Stimulated activated memory B cell treated with anti-CD40 and anti-IgM and Interleukin-4, amounts not matched to agents 10 μg/mL and 1 μg/mL and 100 μg/mL, for 72 hours (primary cell): ENCODE measurements around the gene HNF1A.
A peak's percentile ranks its signal among the peaks of the same experiment; 100 is the strongest.

Experiments
- ATAC-seq: fragments of 150-1000 bp; cut with Tn5 transposase; 2 replicates; pipeline ENCODE4 v1.10.0; 2021
- H3K27ac Mint-ChIP-seq: one replicate; pipeline ENCODE4 v1.8.0; 2022; ENCODE audit warnings: mild to moderate bottlenecking, mixed read lengths
- H3K27me3 Mint-ChIP-seq: one replicate; pipeline ENCODE4 v1.8.0; 2022; ENCODE audit warnings: mixed read lengths
- H3K36me3 Mint-ChIP-seq: one replicate; pipeline ENCODE4 v1.8.0; 2022; ENCODE audit warnings: mixed read lengths
- H3K4me1 Mint-ChIP-seq: one replicate; pipeline ENCODE4 v1.8.0; 2022; ENCODE audit warnings: mixed read lengths
- H3K4me3 Mint-ChIP-seq: one replicate; pipeline ENCODE4 v1.8.0; 2022; ENCODE audit warnings: mild to moderate bottlenecking, moderate library complexity, mixed read lengths
- H3K9me3 Mint-ChIP-seq: one replicate; pipeline ENCODE4 v1.8.0; 2022; ENCODE audit warnings: mixed read lengths

The HNF1A gene

DNA sequence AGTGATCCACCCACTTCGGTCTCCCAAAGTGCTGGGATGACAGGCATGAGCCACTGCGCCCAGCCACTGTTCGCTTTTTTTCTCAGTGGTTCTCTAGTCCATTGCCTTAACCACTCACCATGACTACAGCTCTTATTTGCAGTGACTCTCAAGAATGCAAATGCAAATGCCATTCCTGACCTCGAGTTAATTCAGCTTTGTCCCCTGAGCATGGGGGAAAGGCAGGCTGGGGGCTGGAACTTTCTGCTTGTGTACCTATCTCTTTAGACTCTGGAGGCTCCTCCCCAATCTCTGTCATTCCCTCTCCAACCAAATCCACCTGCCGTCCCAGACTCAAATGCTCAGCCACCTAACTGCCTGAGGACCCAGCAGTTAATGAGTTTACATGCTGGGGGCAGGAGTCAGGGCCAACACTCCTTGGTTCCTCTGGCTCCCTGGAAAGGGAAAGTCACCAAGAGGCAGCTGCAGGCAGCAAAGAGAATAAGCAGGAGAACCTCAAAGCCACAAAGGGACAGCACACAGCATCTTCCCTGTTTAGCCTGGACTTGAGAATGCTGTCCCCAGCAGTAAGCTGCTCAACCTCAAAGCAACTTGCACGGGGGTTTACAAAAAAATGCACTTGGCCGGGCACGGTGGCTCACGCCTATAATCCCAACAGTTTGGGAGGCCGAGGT is 5.3 kb upstream of the HNF1A start:
- no peak for ATAC-seq
- H3K27ac Mint-ChIP-seq: no peak overlapping the region
- H3K4me3 Mint-ChIP-seq: no peak overlapping the region
- no peaks in the 10 kb centered on the region for H3K36me3 Mint-ChIP-seq
- no peaks in the 10 kb centered on the region for H3K27me3 Mint-ChIP-seq
- H3K9me3 Mint-ChIP-seq: no peaks in the 10 kb centered on the region
- peaks cover 9% of the 10 kb centered on the region for H3K4me1 Mint-ChIP-seq

DNA sequence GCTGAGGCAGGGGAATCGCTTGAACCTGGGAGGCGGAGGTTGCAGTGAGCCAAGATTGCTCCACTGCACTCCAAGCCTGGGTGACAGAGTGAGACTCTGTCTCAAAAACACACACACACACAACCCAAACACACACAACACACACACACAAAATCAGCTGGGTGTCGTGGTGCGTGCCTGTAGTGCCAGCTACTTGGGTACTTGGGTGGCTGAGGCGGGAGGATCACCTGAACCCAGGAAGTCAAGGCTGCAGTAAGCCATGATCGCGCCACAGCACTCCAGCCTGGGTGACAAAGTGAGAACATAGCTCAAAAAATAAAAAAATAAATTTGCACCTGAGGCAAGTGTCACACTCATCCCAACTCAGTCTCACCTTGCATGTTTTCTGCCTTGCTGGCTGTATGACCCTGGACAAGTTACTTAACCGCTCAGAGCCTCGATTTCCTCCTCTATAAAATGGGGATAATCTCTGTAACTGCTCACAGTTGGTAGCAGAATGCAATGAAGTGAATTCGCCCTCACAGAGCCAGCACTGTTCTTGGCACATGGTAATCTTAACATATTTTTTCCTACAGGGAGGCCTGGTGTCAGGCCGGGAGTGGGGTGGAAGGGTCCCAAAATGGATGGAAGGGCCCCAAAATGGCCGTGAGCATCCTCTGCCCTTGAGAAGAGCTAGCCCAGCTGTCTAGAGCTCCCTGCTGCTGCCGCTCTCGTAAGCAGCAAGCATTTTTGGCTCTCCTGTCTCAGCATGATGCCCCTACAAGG is 630 bp upstream of the HNF1A start:
- H3K36me3 Mint-ChIP-seq: no peaks in the 10 kb centered on the region
- H3K27ac Mint-ChIP-seq: no peak overlapping the region
- H3K4me3 Mint-ChIP-seq: no peak overlapping the region
- H3K4me1 Mint-ChIP-seq: no peaks in the 10 kb centered on the region
- H3K27me3 Mint-ChIP-seq: peaks cover 12% of the 10 kb centered on the region
- no peak for ATAC-seq
- no peaks in the 10 kb centered on the region for H3K9me3 Mint-ChIP-seq

DNA sequence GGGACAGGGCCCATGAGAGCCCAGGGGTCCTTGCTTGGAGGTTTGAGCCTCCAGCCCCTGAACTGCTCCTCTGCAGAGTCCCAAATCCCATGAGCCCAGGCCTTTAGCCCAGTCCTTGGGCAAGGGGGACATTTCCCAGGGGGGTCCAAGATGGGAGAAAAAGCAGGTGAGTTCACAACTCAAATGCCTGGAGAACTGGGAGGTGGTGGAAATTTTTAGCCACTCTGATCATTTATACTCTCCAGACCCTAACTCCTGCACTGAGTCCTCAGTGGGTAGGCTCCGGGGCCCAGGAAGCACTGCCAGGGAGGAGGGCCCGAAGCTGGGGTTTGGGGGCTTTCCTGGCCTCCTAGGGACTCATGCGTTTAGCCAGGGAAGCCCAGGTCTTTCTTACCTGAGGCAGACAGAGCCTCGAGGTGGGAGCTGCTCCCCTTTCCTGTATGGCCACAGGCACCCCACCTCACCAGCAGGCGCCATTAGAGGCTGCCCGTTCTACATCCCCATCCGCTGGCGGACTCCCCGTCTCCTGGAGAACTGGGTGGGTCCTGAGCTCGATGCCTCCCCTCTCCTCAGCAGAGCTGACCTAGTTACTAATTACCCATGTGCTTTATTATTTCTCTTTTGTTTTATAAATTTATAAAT is 998 bp downstream of the HNF1A start:
- ATAC-seq: no peak
- H3K9me3 Mint-ChIP-seq: no peaks in the 10 kb centered on the region
- no peaks in the 10 kb centered on the region for H3K4me1 Mint-ChIP-seq
- H3K27ac Mint-ChIP-seq: no peak overlapping the region
- H3K27me3 Mint-ChIP-seq: peaks cover 12% of the 10 kb centered on the region
- no peaks in the 10 kb centered on the region for H3K36me3 Mint-ChIP-seq
- H3K4me3 Mint-ChIP-seq: no peak overlapping the region

DNA sequence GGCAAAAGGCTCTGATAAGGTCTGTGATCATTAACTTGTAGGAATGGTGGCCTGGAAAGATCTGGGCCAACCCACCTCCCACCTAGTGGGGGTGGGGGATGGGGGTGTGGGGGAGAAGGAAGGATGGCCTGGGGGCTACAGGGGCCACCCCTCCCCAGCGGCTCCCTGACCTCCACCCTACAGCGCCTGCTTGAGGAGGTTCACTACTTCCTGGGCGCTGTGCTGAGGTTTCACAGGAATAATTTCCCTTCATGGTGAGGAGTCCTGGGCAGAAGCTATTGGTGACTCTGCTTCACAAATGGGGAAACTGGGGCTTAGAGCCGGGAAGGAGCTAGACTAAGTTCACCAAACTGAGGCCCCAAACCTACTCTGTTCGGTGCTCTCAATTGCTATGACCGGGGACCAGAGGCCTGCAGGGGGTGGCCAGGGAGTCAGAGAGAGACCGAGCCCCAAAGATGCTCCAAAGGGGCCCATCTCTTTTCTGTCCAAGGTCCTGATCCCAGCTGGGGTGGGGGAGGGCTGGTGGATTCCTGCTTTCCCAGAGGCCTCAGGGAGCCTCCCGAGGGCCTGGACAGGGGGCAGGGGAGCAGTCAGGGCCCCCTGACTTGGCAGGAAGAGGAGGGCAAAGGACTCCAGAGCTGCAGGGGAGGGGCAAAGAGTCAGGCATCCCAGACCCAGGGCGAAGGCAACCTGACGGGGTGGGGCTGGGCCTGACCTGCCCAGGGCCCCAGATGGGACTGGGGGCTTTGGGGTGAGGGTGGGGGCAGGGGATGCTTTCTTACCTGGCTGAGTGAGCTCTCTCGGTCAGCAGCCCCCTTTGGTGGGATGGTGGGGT is 1.7 kb downstream of the HNF1A start:
- Mint-ChIP-seq H3K4me1 (no peaks in the 10 kb centered on the region), H3K27ac (no peak overlapping the region), H3K36me3 (no peaks in the 10 kb centered on the region), H3K27me3 (peaks cover 12% of the 10 kb centered on the region), H3K9me3 (no peaks in the 10 kb centered on the region), H3K4me3 (no peak overlapping the region)
- ATAC-seq: peak; percentile 35

DNA sequence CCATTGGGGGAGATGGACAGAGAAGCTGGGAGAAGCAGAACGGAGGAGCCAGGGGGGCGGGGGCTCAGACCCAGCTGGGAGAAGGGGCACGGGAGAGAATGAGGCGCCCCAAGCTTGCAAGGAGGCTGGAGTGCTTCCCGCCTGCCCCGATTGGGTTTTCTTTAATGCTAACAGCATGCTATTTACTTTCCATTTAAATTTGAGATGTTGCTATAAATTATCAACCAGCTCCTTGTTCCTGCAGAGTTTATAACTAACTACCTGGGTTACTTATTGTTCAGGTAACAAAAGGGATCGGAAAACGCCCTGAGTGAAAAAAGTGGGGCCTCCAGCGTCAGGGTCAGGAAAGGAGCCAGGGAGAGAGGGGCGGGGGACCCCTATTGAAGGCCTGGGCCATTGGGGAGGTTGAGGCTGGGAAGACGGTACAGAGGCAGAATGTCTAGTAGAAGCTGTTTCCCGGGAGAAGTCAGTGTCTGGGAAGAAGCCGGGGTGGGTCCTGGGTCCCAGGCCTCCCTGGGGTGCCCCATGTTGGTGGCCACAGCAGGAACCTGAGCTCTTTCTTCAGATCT is 2.5 kb downstream of the HNF1A start:
- no peak overlapping the region for H3K27ac Mint-ChIP-seq
- no peak for ATAC-seq

DNA sequence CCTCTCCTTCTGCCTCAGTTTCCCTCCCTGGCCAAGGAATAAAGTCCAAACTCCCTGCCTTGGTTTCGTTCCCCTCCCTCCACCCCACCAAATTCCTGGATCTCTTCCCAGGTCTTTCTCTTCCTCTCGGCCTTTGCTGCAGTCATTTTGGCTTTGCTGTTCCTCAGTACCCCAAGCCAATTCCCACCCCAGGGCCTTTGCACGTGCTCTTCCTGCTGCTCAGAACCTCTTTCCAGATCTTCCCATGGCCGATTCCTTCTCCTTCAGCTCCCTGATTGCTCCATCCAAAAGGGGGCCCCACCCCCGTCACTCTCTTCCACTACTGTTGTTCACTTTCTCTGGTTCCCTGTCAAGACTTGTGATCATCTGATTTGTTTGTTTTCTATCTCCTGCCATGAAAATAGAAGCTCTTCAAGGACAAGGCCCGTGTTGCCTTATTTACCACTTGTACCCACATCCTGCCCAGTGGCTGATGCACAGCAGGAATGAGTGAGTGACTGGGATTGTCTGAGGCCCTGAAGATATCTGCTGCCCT is 3.1 kb downstream of the HNF1A start:
- Mint-ChIP-seq H3K27me3 (peaks cover 12% of the 10 kb centered on the region), H3K9me3 (no peaks in the 10 kb centered on the region), H3K4me1 (no peaks in the 10 kb centered on the region), H3K4me3 (no peak overlapping the region), H3K36me3 (no peaks in the 10 kb centered on the region), H3K27ac (no peak overlapping the region)
- ATAC-seq: no peak

More for the DNA sequence above, 2.5 kb downstream of the HNF1A start:
- Mint-ChIP-seq H3K27me3 (peaks cover 12% of the 10 kb centered on the region), H3K4me3 (no peak overlapping the region), H3K9me3 (no peaks in the 10 kb centered on the region), H3K36me3 (no peaks in the 10 kb centered on the region), H3K4me1 (no peaks in the 10 kb centered on the region)

DNA sequence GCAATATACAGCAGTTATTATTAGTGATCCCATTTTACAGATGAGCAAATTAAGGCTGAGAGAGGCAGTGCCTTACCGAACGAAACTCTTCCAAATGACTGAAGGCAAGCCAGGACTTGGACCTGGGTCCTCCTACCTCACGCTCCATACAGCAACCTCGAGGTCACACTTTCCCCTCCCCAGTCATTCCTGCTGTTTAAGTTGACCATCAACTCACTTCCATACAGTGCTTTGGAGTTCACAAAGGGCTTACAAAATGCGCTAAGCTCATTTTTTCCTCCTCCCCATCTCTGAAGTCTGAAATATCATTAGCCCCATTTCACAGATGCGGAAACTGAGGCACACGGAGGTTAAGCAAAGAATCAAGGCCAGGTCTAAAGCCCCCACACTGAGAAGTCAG is 4.3 kb downstream of the HNF1A start:
- Mint-ChIP-seq H3K27me3 (peaks cover 12% of the 10 kb centered on the region), H3K4me3 (no peak overlapping the region), H3K9me3 (no peaks in the 10 kb centered on the region), H3K27ac (no peak overlapping the region), H3K36me3 (no peaks in the 10 kb centered on the region), H3K4me1 (no peaks in the 10 kb centered on the region)
- no peak for ATAC-seq

DNA sequence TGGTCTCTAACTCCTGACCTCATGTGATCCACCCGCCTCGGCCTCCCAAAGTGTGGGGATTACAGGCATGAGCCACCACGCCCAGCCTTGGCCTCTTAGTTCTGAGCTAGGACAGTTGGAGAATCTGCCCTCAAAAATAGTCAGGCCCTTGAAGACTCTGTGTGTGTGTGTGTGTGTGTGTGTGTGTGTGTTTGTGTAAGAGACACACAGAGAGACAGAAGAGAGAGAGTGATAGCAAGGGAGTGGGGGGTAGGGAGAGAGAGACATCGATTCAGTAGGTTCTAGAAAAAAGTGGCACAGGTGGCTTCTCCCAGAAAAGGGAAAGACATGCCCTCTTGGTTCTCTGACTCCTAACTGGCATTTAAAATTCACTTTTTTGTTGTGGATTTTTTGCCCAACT is 5.4 kb downstream of the HNF1A start:
- Mint-ChIP-seq H3K9me3 (peaks cover 4% of the 10 kb centered on the region), H3K36me3 (no peaks in the 10 kb centered on the region), H3K27me3 (peaks cover 22% of the 10 kb centered on the region), H3K4me1 (no peaks in the 10 kb centered on the region), H3K27ac (no peak overlapping the region), H3K4me3 (no peak overlapping the region)
- ATAC-seq: no peak

DNA sequence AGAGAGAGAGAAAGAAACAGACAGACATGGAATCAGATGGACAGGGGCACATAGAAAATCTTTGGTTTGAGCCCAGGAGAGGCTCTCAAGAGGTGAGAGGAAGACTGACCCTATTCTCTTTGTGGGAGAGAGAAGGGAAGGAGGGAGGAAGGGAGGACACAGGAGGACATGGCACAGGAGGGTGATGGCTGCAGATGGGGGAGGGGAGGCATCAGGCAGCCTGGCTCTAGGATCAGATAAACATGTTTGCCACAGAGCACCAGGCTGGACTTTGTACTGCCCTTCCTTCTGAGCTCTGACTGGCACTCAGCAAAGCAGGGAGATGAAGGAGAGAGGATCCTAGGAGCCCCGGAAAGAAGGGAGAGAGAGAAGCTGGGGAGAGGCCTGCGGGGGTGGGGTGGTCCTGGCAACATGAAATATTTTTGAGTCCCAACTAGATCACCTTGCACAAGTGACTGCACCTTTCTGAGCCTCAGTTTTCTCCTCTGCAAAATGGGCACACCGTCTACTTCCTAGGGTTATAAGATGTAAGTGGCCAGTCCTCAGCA is 6.1 kb downstream of the HNF1A start:
- Mint-ChIP-seq H3K9me3 (peaks cover 4% of the 10 kb centered on the region), H3K36me3 (no peaks in the 10 kb centered on the region), H3K4me3 (no peak overlapping the region), H3K27ac (no peak overlapping the region), H3K27me3 (peaks cover 25% of the 10 kb centered on the region), H3K4me1 (no peaks in the 10 kb centered on the region)
- ATAC-seq: no peak

DNA sequence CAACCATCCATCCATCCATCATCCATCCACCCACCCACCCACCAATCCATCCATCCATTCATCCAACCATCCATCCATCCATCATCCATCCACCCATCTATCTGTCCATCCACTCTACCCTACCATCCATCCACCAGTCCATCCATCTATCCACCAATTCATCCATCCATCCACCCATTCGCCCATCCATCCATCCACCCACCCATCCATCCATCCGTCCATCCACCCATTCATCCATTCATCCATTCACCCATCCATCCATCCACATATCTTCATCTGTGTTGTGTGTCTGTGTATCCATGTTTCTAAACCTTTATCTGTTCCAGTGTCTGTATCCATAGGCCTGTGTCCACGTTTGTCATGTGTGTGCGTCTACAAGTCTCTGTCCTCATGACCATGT is 9.9 kb downstream of the HNF1A start:
- H3K4me3 Mint-ChIP-seq: no peak overlapping the region
- no peak overlapping the region for H3K27ac Mint-ChIP-seq
- no peak for ATAC-seq
- H3K27me3 Mint-ChIP-seq: peaks cover 20% of the 10 kb centered on the region
- no peaks in the 10 kb centered on the region for H3K4me1 Mint-ChIP-seq
- H3K36me3 Mint-ChIP-seq: no peaks in the 10 kb centered on the region
- peaks cover 4% of the 10 kb centered on the region for H3K9me3 Mint-ChIP-seq

DNA sequence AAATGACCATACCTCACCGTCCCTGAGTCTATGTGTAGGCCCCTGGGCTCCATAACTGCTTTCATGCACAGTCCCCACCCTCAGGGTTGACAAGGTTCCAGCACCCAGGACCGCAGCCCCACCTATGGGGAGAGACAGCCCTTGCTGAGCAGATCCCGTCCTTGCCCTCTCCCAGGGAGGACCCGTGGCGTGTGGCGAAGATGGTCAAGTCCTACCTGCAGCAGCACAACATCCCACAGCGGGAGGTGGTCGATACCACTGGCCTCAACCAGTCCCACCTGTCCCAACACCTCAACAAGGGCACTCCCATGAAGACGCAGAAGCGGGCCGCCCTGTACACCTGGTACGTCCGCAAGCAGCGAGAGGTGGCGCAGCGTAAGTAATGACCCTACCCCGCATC is 10.3 kb downstream of the HNF1A start:
- no peak for ATAC-seq
- Mint-ChIP-seq H3K4me3 (no peak overlapping the region), H3K27me3 (peaks cover 20% of the 10 kb centered on the region), H3K27ac (no peak overlapping the region), H3K36me3 (no peaks in the 10 kb centered on the region), H3K9me3 (peaks cover 4% of the 10 kb centered on the region), H3K4me1 (no peaks in the 10 kb centered on the region)

DNA sequence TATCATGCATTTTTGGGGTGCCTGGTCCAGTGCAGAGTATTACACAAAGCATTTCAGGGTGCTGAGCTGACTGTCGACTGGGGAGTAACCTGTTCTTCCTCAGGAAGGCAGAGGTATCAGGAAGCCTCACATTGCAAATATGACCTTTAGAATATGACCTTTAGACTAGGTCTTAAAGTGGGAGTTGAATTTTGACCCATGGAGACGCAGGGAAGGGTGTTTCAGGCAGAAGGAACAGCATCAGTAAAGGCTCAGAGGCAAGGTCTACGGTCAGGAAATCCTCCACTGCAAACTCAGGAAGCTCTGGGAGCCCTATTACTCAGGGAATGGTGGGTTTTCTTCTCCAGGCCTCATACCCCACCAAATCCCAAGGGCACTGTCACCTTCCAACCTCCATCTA is 11.3 kb downstream of the HNF1A start:
- peaks cover 25% of the 10 kb centered on the region for H3K27me3 Mint-ChIP-seq
- peaks cover 8% of the 10 kb centered on the region for H3K9me3 Mint-ChIP-seq
- H3K36me3 Mint-ChIP-seq: no peaks in the 10 kb centered on the region
- no peak overlapping the region for H3K27ac Mint-ChIP-seq
- no peak overlapping the region for H3K4me3 Mint-ChIP-seq
- ATAC-seq: no peak
- no peaks in the 10 kb centered on the region for H3K4me1 Mint-ChIP-seq

DNA sequence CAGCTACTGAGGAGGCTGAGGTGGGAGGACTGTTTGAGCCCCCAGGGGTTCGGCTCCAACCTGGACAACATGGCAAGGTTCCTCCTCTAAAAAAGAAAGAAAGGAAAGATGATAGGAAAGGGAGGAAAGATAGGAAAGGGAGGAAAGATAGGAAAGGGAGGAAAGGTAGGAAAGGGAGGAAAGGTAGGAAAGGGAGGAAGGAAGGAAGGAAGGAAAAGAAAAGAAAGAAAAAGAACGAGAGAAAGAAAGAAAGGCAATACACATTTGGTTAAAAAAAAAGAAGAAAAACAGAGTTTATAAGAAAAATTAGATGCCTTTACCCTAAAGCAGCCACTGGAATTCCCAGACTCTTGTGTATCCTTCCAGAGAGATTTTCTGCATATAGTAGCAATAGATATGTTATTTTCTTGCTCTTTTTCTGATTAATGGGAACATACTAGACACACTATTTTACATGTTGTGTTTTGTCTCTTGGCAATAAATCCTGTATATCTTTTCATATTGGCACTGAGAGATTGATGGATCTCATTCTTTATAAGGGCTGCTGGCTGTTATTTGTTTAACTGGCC is 12.2 kb downstream of the HNF1A start:
- Mint-ChIP-seq H3K4me1 (no peaks in the 10 kb centered on the region), H3K9me3 (peaks cover 16% of the 10 kb centered on the region), H3K27ac (no peak overlapping the region), H3K27me3 (peaks cover 34% of the 10 kb centered on the region), H3K4me3 (no peak overlapping the region), H3K36me3 (no peaks in the 10 kb centered on the region)
- no peak for ATAC-seq

DNA sequence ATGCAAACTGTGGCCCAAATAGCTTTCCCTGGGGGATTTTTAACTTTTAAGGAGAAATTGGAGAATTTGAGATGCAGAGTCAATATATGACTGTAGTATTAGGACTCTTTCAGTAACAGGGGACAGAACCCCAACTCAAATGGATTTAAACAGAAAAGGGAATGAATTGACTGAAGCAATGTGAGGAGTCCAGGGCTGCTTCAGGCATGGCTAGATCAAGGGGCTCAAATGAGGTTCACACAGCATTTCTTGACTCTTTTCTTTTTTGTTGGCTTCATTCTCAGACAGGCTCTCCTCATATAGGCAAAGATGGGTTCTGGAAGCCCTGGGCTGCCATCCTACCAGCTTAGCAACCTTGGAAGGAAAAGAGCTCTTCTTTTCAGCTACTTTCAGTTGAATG is 13.6 kb downstream of the HNF1A start:
- Mint-ChIP-seq H3K27me3 (peaks cover 39% of the 10 kb centered on the region), H3K9me3 (peaks cover 19% of the 10 kb centered on the region), H3K4me1 (no peaks in the 10 kb centered on the region), H3K27ac (no peak overlapping the region), H3K4me3 (no peak overlapping the region), H3K36me3 (no peaks in the 10 kb centered on the region)
- no peak for ATAC-seq
